DMS53 treated with DMSO at 0.1 percent for 48 hours (cell line): ENCODE measurements around the gene BCAS3.

Source experiments
- DNase-seq: peaks from one replicate; lab custom pipeline; 2025; ENCODE audit not compliant: unreplicated experiment; lab: John Stamatoyannopoulos, UW

The BCAS3 gene

DNA sequence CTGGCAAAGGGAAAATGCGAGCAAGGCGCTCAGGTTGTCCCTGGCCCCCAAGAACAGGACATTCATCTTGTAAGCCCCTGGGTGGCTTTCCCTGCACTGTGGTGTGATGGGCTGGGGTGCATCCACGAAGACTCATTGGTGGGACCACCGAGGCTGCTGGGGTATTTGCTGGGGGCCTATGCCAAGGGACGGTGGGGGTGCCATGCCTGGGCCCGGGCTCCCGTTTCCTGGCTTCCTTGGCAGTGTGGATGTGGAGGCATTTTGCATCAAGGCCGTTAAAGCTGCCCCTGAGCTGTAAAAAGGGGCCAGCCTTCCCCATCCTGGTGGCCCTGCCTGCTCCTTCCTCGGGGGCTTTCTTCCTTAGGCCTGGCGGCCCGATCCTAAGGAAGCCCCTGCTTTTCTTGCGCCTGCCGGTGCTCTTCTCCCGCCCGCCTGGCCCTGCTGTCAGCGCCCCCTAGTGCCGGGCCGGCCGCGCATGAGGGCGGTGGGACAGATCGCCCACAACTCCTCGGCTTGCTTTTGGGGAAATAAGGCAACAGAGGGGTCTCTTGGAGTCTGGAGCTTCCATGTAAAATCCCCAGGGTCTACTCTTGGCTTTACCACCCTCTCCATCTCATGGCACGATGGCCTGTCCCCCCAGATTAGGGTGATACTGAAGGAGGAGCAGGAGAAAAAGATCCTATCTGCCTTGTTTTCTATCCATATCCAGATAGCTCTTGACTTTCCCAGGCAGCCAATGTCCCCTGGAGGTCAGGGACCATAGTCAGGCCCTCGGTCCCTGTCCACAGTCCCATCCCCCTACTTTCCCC lies 712.2 kb downstream of the BCAS3 start:
- DNase-seq, result no peak

DNA sequence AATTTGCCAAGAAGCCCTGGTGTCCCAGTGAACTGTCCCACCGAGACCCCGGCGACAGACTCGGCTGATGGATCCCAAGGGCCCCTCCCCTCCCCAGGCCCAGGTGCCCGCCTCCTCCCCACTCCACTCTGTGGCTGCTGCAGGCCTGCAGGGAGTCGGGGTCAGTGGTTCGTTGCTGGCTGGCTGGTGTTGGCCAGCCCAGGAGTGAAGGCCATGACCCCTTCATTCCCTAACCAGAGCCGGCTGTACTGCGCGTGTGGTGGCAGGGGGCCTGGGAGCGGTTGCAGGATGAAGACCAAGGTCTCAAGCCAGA lies 712.8 kb downstream of the BCAS3 start:
- no peak for DNase-seq

DNA sequence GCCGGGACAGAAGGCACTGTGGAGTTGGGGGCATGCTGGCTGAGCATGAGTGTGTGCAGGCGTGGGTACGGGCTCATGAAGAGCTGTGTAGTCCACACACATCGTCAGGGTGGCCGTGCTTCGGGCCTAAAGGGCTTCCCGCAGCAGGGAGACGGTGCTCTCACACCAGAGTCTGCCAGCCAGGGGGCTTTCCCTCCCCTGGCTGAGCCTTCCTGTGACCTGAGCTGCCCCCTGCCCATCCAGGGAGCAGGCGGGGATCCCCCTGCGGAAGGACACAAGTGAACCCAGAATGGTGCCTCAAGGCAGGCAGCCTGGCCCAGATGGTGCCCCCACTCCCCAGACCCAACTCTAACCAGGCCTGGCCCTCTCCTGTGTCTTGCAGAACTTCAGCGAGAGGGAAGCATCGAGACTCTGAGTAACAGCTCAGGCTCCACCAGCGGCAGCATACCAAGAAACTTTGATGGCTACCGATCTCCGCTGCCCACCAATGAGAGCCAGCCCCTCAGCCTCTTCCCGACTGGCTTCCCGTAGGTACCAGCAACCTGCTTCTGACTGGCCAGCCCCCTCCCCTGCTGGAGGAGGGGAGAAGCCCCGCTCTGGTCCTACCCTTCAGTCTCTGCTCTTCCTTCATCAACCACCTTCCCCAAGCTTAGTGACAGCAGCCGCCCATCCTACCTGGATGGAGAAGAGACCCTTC lies 714.1 kb downstream of the BCAS3 start:
- DNase-seq, result no peak

DNA sequence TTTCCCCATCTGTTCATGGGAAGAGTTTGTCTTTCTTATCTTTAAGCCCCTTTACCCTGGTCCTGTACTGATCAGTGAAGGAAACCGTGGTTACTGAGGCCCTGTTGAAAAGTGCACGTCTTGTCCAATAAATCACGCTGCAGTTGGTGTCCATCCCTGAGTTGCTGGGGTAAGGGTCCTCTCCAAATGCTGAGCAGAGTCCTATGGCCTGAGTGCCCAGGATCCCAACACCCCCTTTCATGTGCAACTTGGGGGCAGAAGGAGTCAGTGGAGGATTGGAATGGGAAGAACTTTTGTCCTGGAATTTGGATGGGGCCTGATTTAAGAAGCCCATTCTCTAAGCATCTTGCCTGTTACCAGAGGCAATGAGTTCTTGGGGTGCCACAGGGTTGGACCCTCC lies 715.0 kb downstream of the BCAS3 start:
- DNase-seq, result no peak

DNA sequence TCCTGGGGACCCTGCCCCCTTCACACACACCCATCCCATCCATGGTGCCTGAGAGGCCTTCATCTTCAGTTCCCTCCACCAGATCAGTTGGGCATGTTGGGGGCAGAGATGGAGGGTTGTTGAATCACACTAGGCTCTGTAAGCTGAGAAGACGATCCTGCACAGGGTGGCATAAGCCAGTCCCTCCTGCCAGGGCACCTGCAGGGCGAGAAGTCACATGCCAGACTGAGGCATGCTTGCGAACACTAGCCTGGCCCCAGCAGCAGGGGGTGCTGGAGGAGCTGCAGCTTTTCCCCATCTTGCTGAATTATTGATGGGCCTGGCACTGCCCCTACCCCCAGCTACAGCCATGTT lies 715.9 kb downstream of the BCAS3 start:
- DNase-seq, result no peak

DNA sequence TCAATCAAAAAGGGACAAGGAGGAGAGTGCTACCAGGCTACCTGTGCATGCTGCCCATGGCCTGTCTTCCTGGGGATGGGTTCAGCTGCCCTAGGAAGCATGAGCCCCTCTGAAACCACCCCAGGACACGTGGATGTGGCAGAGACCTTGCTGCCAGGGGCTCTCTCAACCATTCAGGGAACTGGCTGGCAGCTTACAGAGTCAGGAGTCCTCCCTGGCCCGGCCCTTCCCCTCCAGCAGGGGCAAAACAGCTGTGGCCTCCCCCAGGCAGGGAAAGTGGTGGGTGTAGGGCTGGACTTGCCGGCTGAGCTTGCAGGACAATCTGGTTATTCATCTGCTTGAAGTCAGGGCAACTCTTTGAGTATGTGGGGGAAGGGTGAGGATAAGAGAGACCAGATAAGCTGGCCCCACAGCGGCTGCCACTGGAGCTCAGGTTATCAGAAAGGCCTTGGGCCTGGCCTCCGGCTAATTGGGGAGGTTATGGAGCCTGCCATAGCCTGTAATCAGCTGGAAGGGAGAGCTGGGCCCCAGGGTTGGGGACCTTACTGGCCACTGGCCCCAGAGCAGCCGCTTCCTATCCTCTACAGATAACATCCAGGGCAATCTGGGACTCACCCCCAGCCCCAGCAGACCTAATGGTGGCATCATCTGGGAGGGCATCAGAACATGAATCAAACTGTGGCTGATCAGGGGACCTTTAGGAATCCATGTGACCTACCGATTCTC lies 716.4 kb downstream of the BCAS3 start:
- DNase-seq, result no peak

DNA sequence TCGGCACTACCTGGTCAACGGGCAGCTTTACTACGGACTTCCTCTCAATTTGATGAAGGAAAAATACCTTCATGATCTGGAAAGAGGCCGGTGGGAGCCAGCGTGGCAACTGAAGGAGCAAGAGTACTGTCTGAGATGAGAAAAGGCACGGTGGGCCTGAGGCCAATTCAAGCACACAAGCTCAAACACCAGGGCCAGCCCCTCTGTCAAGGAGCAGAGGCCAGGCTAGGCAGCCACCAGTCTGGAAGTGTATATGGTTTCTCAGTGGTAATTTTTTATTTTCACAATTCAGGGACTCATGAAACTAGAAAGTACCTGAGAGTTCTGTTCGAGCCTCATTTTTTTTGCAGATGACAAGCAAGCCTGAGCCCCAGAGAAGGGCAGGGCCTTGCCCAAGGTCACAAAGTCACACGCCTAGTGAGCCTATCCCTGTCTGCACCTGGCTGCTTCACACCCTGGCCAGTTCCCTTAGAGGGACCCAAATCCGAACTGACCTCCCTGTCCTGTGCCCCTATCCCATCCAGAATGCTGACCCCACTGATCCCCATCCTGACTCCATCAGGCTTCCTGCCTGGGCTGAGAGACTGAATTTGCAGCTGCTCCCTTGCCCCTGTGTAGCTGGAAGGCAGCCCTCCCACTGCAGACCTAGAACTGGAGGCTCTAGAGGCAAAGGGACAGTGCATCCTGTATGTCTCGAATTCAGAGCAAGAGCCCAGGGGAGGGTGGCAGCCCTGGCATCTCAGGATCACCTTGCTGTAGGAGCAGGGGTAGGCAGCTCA lies 717.2 kb downstream of the BCAS3 start:
- no peak for DNase-seq

DNA sequence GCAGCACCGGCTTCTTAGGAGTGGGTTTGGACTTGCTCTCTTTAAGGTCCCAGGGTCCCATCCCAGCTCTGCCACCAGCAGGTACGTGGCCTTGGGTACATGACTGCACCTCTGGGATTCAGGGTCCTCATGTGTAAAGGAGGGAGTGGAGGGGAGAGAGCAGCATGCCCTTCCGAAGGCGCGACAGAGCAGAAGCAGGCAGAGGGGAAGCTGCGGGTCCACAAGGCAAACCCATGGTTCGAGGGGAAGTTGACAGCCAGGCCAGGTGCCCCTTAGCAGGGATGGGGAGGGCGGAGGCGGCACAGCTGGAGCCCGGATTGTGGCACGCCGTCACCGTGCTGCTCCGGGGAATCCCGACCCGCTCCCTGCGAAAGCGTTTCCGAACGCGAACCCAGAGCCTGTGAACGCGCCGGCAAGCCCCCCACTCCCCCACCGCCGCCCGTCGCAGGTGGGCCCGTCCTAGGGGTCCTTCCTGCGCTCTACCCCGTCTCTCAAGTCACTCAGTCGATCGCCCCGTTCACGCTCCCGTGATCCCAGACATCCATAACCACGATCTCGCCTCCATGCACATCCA lies 717.8 kb downstream of the BCAS3 start:
- no peak for DNase-seq

DNA sequence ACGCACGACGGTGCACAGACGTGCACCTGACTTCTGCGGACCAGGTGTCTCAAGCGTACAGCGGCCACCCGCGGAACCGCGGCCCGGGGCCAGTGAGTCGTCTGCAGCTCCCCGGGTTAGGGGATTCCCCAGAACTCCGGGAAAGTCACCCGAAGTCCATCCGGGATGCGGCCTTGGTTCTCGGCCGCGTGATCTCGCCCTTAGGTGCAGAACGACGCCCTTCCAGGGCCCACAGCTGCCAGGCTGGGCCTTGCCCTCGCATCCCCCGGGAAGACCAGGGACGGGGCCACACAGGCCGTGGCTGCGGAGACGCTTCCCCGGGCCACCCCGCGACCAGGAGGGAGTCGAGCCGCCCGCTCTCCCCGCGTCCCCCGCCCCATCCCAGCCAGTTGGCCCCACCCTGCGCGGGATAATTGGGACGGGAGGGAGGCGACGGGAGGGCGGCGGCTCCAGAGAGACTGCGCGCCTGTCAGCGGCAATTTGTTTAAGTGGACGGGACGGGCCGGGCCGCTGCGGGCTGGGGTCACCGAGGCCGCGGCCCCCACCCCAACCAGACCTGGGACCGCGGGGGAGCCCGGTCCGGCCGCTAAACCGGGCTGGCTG lies 718.4 kb downstream of the BCAS3 start:
- no peak for DNase-seq

DNA sequence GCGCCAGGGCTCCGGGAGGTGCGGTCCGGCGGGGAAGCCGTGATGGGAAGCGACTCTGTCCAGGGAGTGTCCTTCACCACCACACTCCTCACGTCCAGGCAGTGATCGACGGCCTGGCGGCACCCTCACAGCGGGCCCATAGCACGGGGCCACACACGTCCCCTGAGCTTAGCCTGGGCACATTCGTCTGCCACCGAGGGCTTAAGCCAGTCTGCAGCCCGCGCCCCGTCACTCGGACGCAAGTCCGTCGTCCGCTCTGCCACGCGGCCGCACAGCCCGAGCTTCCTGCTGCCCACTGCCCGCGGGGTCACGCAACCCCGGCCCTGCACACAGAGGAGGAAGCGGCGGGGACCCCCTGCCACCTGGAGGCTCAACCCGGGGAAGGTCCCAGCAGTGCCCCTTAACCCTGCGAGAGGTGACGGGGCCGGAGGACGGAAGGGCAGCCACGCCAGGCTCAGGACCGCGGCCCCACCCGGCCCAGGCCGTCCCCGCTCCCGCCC lies 719.0 kb downstream of the BCAS3 start:
- DNase-seq, result no peak

DNA sequence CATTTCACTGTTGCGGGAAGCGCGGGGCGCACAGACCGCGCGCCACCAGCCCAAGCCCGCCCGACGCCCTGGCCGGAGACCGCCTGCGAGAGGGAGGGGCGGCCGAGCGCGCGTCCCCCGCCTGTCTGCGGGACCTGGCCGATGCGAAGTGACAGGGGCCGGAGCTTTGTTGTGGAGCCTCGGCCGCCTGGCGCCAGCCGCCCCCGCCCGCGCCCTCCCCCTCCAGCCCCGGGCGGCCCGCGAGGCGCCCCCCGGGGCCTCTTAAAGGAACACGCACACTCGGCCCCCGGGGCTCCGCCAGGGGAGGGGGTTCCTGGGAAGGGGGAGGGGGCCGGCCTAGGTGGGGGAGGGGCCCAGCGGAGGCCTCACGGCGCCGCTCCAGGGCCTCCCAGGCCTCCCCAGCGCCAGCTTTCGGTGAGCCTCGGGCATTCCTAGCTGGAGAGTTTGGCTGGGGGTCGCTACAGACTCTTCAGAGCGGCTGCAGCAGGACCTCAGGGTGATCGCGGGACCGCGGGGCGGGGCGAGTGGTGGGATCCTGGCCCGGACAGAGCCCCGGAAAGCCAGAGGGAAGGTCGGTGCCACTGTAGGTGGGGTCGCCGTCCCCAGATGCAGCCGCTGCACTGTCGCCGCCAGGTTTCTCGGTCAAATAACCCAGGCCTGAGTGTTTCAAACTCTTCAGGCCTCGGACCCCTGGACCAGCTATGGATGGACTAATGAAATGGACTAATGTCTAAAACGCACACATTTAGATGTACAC lies 719.6 kb downstream of the BCAS3 start:
- no peak for DNase-seq

DNA sequence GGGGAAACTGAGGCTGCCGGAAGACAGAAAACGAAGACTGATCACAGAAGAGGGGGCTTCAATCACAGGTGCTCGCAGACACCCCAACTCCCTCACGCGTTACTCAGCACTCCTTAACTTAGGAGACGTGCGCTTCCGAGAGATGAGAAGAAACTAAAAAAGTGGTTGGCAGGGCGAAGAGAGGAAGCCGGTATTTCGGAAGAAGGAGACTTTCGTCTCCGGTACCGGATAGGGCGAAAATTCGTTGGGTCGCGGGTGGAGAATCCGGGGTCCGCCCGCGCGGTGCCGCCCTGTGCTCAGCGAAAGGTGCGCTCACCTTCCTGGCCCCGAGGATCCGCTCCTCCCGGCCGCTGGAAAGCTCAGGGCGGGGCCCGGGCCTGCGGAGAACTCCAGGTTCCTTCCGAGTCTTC lies 721.1 kb downstream of the BCAS3 start:
- no peak for DNase-seq

DNA sequence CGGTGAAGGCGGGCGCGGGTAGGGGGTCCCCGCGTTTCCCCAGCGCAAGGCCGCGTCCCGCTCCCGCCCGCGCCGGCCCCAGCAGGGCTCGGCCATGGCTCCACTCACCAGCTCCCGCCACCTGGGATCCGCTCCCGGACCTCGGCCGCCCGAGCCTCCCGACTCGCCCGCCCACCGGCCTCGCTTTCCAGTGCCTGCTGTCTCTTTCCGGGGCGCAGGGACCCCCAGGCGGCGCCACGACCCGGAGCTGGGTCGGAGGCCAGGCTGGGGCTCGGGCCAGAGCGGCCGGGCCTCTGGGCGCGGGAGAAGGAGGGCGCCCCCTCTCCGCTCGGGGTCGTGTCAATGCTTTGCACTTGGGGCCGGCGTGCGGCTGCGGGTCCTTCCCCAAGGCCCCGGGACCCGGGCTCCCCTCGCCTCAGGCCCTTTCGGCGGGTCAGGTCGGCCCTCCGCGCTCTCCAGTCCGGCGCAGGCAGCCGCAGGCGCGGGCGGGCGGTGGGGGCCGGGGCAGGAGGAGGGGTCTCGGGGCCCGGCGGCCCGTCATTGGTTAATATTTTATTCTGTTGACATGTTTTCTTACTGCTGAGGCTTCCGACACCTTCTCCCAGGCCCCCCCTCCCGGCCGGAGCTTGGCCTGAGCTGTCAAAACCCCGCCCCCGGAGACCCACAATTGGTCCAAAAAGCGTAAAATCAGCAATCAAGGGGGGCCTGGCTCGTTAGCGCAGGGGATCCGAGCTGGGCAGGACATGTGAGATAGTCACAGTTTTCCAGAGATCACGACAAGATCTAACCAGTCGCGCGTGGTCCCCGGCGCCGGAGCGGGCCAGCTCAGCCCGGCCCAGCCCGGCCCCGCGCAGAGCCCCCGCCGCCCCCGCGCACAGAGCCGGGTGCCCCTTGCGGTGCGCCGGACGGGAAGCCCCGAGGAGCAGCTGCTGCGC lies 721.7 kb downstream of the BCAS3 start, which contains the start of gene TBX2:
Gene TBX2 (plus strand): TSS at position 713 of the 935 bp plus-strand sequence. CDS start 334 bp downstream, outside the sequence.
- DNase-seq, result no peak

DNA sequence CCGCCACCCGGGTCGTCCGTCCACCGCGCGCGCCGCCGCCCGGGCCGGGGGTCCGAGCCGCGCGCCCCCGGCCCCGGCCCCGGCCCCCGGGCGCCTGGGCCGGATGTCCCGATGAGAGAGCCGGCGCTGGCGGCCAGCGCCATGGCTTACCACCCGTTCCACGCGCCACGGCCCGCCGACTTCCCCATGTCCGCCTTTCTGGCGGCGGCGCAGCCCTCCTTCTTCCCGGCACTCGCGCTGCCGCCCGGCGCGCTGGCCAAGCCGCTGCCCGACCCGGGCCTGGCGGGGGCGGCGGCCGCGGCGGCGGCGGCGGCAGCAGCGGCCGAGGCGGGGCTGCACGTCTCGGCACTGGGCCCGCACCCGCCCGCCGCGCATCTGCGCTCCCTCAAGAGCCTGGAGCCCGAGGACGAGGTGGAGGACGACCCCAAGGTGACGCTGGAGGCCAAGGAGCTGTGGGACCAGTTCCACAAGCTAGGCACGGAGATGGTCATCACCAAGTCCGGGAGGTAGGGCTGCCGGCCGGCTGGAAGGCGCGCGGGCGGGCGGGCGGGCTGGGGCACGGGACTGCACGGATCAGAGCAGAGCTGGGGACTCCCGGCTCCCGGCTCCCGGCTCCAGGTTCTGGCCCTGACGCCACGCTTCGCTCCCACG lies 722.5 kb downstream of the BCAS3 start:
- DNase-seq, result no peak

DNA sequence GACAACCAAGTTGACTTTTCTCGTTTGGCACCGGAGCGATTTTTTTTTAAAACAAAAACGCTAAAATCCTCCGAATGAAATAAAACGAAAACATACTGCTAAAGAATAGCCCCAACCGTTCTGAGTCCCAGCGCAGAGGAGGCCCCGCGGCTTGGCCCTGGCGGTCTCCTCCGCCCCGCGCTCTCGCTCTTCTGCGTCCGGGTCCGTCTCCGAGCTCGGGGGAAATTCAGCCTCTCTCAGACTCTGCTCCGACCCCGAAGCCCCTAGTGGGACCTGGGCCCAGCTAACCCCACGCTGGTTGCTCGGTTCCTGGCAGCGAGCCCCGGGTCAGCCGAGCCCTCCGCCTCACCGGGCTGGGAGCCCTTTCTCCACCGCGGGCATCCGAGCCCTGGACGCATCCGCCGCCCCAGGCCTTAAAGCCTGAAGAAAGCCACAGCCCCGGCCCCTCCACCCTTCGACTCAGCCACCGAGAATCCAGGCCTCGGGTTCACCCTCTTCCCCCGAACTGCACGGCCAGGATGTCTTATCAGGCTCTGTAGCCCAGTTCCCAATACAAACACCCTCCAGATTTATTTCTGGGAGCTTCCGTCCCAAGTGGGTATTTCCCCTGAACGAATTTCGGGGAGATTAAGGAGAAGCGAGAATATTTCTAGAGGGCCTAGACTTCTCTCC lies 723.2 kb downstream of the BCAS3 start:
- DNase-seq, result no peak

DNA sequence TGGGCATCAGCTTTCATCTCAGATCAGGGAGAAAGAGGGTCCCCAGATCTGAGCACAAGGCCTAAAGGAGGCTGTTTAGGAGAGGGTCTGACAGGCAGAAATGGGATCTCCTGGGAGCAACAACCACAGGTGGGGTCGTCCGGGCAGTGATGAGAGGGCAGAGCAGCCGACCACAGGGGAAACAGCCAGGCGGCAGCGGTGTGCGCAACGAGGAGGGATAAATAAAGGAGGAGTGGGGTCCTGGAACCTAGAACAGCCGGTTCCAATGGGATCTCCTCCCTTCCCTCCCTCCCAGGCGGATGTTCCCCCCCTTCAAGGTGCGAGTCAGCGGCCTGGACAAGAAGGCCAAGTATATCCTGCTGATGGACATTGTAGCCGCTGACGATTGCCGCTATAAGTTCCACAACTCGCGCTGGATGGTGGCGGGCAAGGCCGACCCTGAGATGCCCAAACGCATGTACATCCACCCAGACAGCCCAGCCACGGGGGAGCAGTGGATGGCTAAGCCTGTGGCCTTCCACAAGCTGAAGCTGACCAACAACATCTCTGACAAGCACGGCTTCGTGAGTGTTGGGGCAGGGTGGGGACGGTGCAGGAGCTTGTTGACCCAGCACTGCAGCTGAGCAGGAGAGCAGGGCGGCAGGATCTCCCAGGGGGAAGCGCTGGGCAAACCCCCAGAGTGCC lies 723.9 kb downstream of the BCAS3 start:
- DNase-seq, result no peak

DNA sequence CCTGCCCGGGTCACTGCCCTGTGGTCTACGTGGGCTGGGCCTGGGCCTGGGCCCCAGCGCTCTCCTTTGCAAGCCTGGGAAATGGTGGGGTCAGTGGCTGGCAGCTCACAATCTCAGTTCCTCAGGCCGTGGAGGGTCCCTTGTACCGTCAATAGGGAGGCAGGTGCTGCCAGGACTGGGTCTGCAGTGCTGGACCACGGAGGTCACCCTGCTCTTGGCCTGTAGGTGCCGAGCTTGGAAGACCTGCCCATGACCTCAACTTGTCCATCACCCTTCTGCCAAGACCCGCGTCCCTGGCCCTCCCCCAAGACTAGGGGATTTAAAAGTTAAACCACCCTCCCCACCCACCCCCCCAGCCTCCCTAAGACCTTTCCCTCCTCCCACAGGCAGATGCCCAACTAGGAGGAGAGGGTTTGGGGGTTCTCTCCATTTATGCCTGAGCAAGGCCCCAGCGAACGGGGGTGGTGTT lies 724.5 kb downstream of the BCAS3 start:
- no peak for DNase-seq
